Spleen (tissue), 11 donors: ENCODE measurements around the gene ANO2. TPM values are rescaled to one million over a fixed set of nuclear protein-coding genes. Genes with fewer than 3 reads are reported as not detected.

Source experiments
- DNase-seq: peaks from one replicate; pipeline ENCODE4 v3.0.0-alpha.2; 2020
- H3K27ac ChIP-seq, 8 donors: fragments of 200-600 bp; sonication (generic) in 7 of 8; 1 replicate in 4 of 8; 2 replicates in 4 of 8; pipeline versions ENCODE4 v1.5.0 to v1.8.0; 2016 to 2021; ENCODE audit warnings: inconsistent platforms in 4 of 8, mild to moderate bottlenecking in 4 of 8, moderate library complexity in 1 of 8
- H3K27me3 ChIP-seq, 7 donors: fragments of 200-600 bp; sonication (generic) in 6 of 7; replicated peaks in 1 of 7; 1 replicate in 4 of 7; 2 replicates in 3 of 7; pipeline versions ENCODE4 v1.5.0 to v1.8.0; 2016 to 2021; ENCODE audit warnings: inconsistent platforms in 3 of 7, mild to moderate bottlenecking in 1 of 7
- H3K36me3 ChIP-seq, 6 donors: fragments of 200-600 bp; sonication (generic) in 5 of 6; 1 replicate in 4 of 6; 2 replicates in 2 of 6; pipeline versions ENCODE4 v1.5.0 to v1.8.0; 2016 to 2021; ENCODE audit warnings: inconsistent platforms in 2 of 6
- H3K4me1 ChIP-seq, 6 donors: fragments of 200-600 bp; sonication (generic) in 5 of 6; 1 replicate in 3 of 6; 2 replicates in 3 of 6; pipeline versions ENCODE4 v1.5.0 to v1.8.0; 2016 to 2021; ENCODE audit warnings: inconsistent platforms in 3 of 6
- H3K4me3 ChIP-seq, 8 donors: fragments of 200-600 bp; sonication (generic) in 7 of 8; 1 replicate in 4 of 8; 2 replicates in 4 of 8; pipeline versions ENCODE4 v1.5.0 to v1.8.0; 2016 to 2021; ENCODE audit warnings: inconsistent platforms in 4 of 8, mild to moderate bottlenecking in 4 of 8, moderate library complexity in 2 of 8
- H3K9me3 ChIP-seq, 8 donors: fragments of 200-600 bp; sonication (generic) in 7 of 8; 1 replicate in 4 of 8; 2 replicates in 4 of 8; pipeline versions ENCODE4 v1.5.0 to v1.8.0; 2016 to 2021; ENCODE audit warnings: inconsistent platforms in 4 of 8
- CTCF ChIP-seq, 11 experiments: fragments of 200-600 bp in 7 of 11; fragments of 450-650 bp in 4 of 11; sonication (generic) in 4 of 11; IDR thresholded peaks in 8 of 11; conservative IDR thresholded peaks in 3 of 11; 1 replicate in 7 of 11; 2 replicates in 4 of 11; pipeline versions ENCODE4 v1.4.0 to v1.8.0; 2016 to 2021; ENCODE audit warnings: antibody characterized with exemption in 11 of 11, inconsistent platforms in 4 of 11, mild to moderate bottlenecking in 1 of 11
- POLR2A ChIP-seq, 3 donors: fragments of 450-650 bp; IDR thresholded peaks; one replicate each; pipeline ENCODE4 v1.5.1; 2017; ENCODE audit warnings: antibody characterized with exemption in 3 of 3, mild to moderate bottlenecking in 1 of 3
- POLR2AphosphoS5 ChIP-seq, 3 donors: sonication (generic); formaldehyde crosslinking; IDR thresholded peaks; one replicate each; pipeline ENCODE4 v1.5.1; 2017; ENCODE audit warnings: antibody characterized with exemption in 3 of 3
- WGBS, 5 donors: extraction: QIAGEN DNeasy Blood & Tissue Kit in 3 of 5; methylation state at CpG; one replicate each; pipeline versions ENCODE4 v1.1.5 to v1.1.7; 2013 to 2018; 5-methylcytosine and 5-hydroxymethylcytosine counted together
- intact Hi-C: fragments of 100-400 bp; cut with DNase I; formaldehyde crosslinking; loops from one replicate; pipeline ENCODE4 v1.15.0; 2023; ENCODE audit warnings: low total_unique reads
- polyA plus RNA-seq, 3 donors: library from polyadenylated mRNA; stranded (reverse); fragments of 200-250 nt; gene quantifications; one replicate each; pipeline ENCODE4 v1.2.1, GENCODE V29; 2013
- total RNA-seq, 7 donors: library from RNA; depleted of rRNA in 3 of 7; stranded (reverse); fragments of >200 nt in 3 of 7; fragmentation: NEBNext Ultra II Directional in 4 of 7; extraction: Animal tissue kit (Norgen Biotek cat#: 25700) in 4 of 7; gene quantifications; one replicate each; pipeline versions ENCODE4 v1.1.0 to v1.2.1, GENCODE V29; 2016 to 2021
- donor health status: healthy with polysubstance abuse.
- donor health status: DM: no; HTN: no; CAD: no; lungs with moderate emphysema.
- donor health status: DM: no; HTN: no; CAD: no.
- donor health status: Bipolar disorder and iron deficiency.
- donor health status: healthy.
- donor health status: DM: no; HTN: no; CAD: no.
- donor health status: DM: yes; HTN: yes; CAD: no.

The ANO2 gene
- total and polyA plus RNA-seq, 10 donors, result 1.1 to 35.1 (median 14.2) TPM

GRCh38 chr12:5589054-5589453, 356.0 kb downstream of the ANO2 start:
- Histone ChIP-seq H3K27me3 (no peaks in the 10 kb centered on the region), H3K4me1 (no peaks in the 10 kb centered on the region), H3K27ac (no peak overlapping the region), H3K4me3 (no peak overlapping the region), H3K9me3 (no peaks in the 10 kb centered on the region), H3K36me3 (no peaks in the 10 kb centered on the region)
- intact Hi-C loops, result no loop called here
- TF ChIP-seq POLR2A (IDR thresholded peaks at IDR 0.05) (no peak), POLR2AphosphoS5 (IDR thresholded peaks at IDR 0.05) (no peak), CTCF (IDR thresholded peaks at IDR 0.05 in 8 of 11, conservative IDR thresholded peaks at IDR 0.05 in 3 of 11) (no peak)
- DNase-seq, result no peak
- 78 to 93% (median 88%) methylated on average over 7 of the region's 7 CpGs for WGBS, 5 donors

GRCh38 chr12:5588591-5588990, 356.5 kb downstream of the ANO2 start:
- H3K9me3 ChIP-seq, result no peaks in the 10 kb centered on the region
- intact Hi-C loops, result no loop called here
- no peak for TF ChIP-seq POLR2AphosphoS5 (IDR thresholded peaks at IDR 0.05)
- no peak for TF ChIP-seq CTCF (IDR thresholded peaks at IDR 0.05 in 8 of 11, conservative IDR thresholded peaks at IDR 0.05 in 3 of 11)
- no peak for TF ChIP-seq POLR2A (IDR thresholded peaks at IDR 0.05)
- H3K4me1 ChIP-seq, result no peaks in the 10 kb centered on the region
- H3K4me3 ChIP-seq, result no peak overlapping the region
- H3K27ac ChIP-seq, result no peak overlapping the region
- H3K27me3 ChIP-seq, result no peaks in the 10 kb centered on the region
- 58 to 85% (median 61%) methylated on average over 6 of the region's 6 CpGs for WGBS, 5 donors
- no peak for DNase-seq
- no peaks in the 10 kb centered on the region for H3K36me3 ChIP-seq

GRCh38 chr12:5588176-5588575, 356.9 kb downstream of the ANO2 start:
- no peaks in the 10 kb centered on the region for H3K27me3 ChIP-seq
- intact Hi-C loops, result no loop called here
- no peaks in the 10 kb centered on the region for H3K36me3 ChIP-seq
- H3K9me3 ChIP-seq, result no peaks in the 10 kb centered on the region
- no peaks in the 10 kb centered on the region for H3K4me1 ChIP-seq
- no peak for DNase-seq
- TF ChIP-seq POLR2AphosphoS5 (IDR thresholded peaks at IDR 0.05) (no peak), POLR2A (IDR thresholded peaks at IDR 0.05) (no peak), CTCF (IDR thresholded peaks at IDR 0.05 in 8 of 11, conservative IDR thresholded peaks at IDR 0.05 in 3 of 11) (no peak)
- H3K4me3 ChIP-seq, result no peak overlapping the region
- 67 to 80% (median 79%) methylated on average over 7 of the region's 7 CpGs for WGBS, 5 donors
- no peak overlapping the region for H3K27ac ChIP-seq

- no peak for DNase-seq
- TF ChIP-seq CTCF (IDR thresholded peaks at IDR 0.05 in 8 of 11, conservative IDR thresholded peaks at IDR 0.05 in 3 of 11) (no peak), POLR2AphosphoS5 (IDR thresholded peaks at IDR 0.05) (no peak), POLR2A (IDR thresholded peaks at IDR 0.05) (no peak)
- Histone ChIP-seq H3K9me3 (no peaks in the 10 kb centered on the region), H3K4me1 (no peaks in the 10 kb centered on the region), H3K27ac (no peak overlapping the region), H3K36me3 (no peaks in the 10 kb centered on the region), H3K27me3 (no peaks in the 10 kb centered on the region), H3K4me3 (no peak overlapping the region)
- WGBS, 5 donors, result 55 to 82% (median 65%) methylated on average over 5 of the region's 5 CpGs
- intact Hi-C loops, result no loop called here
Observed at GRCh38 chr12:5587711-5588121, 357.3 kb downstream of the ANO2 start.
